ENCODE results near the gene ENPP6. TPM values are rescaled to one million over a fixed set of nuclear protein-coding genes. Genes with fewer than 3 reads are reported as not detected.

Gene ENPP6
- not detected in 2 replicates for total RNA-seq (2014; rRNA removed; shearing (Covaris generic))

GRCh38 chr4:184217634-184218033 is at the start of gene ENPP6:
Gene ENPP6 (minus strand): TSS chr4:184217873. CDS start chr4:184217819, 54 bp downstream.
- no peak for DNase-seq (ENCODE audit: low read depth)

- DNase-seq (ENCODE audit: low read depth), result no peak
These were observed 49.5 kb upstream of the ENPP6 start for GRCh38 chr4:184267206-184267608.

GRCh38 chr4:184265546-184266351 is 48.1 kb upstream of the ENPP6 start:
- DNase-seq (ENCODE audit: low read depth), result peak; percentile 19

GRCh38 chr4:184263910-184264732 is 46.4 kb upstream of the ENPP6 start:
- DNase-seq (ENCODE audit: low read depth), result peak; percentile 90

GRCh38 chr4:184263461-184263860 is 45.8 kb upstream of the ENPP6 start:
- DNase-seq (ENCODE audit: low read depth), result no peak

GRCh38 chr4:184262901-184263300 is 45.2 kb upstream of the ENPP6 start:
- DNase-seq (ENCODE audit: low read depth), result peak; percentile 28

GRCh38 chr4:184261246-184261645 is 43.6 kb upstream of the ENPP6 start:
- no peak for DNase-seq (ENCODE audit: low read depth)

- no peak for DNase-seq (ENCODE audit: low read depth)
These were observed 42.2 kb upstream of the ENPP6 start for GRCh38 chr4:184259866-184260265.

- no peak for DNase-seq (ENCODE audit: low read depth)
These were observed 41.4 kb upstream of the ENPP6 start for GRCh38 chr4:184259081-184259480.

- DNase-seq (ENCODE audit: low read depth), result no peak
These were observed 38.4 kb upstream of the ENPP6 start for GRCh38 chr4:184255871-184256642.

- no peak for DNase-seq (ENCODE audit: low read depth)
These were observed 37.7 kb upstream of the ENPP6 start for GRCh38 chr4:184255361-184255760.

- DNase-seq (ENCODE audit: low read depth), result no peak
These were observed 35.4 kb upstream of the ENPP6 start for GRCh38 chr4:184253072-184253420.

GRCh38 chr4:184252136-184253071 is 34.7 kb upstream of the ENPP6 start:
- DNase-seq (ENCODE audit: low read depth), result no peak

GRCh38 chr4:184251670-184251980 is 34.0 kb upstream of the ENPP6 start:
- no peak for DNase-seq (ENCODE audit: low read depth)

- peak; percentile 53 for DNase-seq (ENCODE audit: low read depth)
These were observed 33.4 kb upstream of the ENPP6 start for GRCh38 chr4:184250795-184251669.

GRCh38 chr4:184248216-184248615 is 30.5 kb upstream of the ENPP6 start:
- DNase-seq (ENCODE audit: low read depth), result no peak

- no peak for DNase-seq (ENCODE audit: low read depth)
These were observed 29.7 kb upstream of the ENPP6 start for GRCh38 chr4:184247421-184247820.

- DNase-seq (ENCODE audit: low read depth), result no peak
These were observed 28.8 kb upstream of the ENPP6 start for GRCh38 chr4:184246426-184246825.

- no peak for DNase-seq (ENCODE audit: low read depth)
These were observed 20.5 kb upstream of the ENPP6 start for GRCh38 chr4:184238072-184238745.

- DNase-seq (ENCODE audit: low read depth), result peak; percentile 5
These were observed 19.9 kb upstream of the ENPP6 start for GRCh38 chr4:184237612-184238011.

Data from RPMI7951 (cell line).